ENCODE data around the gene OR2G3.

OR2G3 gene

GRCh38 chr1:247642742-247643141, 37.4 kb downstream of the OR2G3 start:
- no peak for TF ChIP-seq GATA3 (IDR thresholded peaks at IDR 0.05; ENCODE audit: low read depth, low read length)
- TF ChIP-seq GATA2 (IDR thresholded peaks at IDR 0.05; ENCODE audit: low read depth, low read length), result no peak

GRCh38 chr1:247646867-247647266, 41.5 kb downstream of the OR2G3 start:
- TF ChIP-seq GATA2 (IDR thresholded peaks at IDR 0.05; ENCODE audit: low read depth, low read length) (no peak), GATA3 (IDR thresholded peaks at IDR 0.05; ENCODE audit: low read depth, low read length) (no peak)

- TF ChIP-seq GATA2 (IDR thresholded peaks at IDR 0.05; ENCODE audit: low read depth, low read length) (no peak), GATA3 (IDR thresholded peaks at IDR 0.05; ENCODE audit: low read depth, low read length) (no peak)
These were observed 42.5 kb downstream of the OR2G3 start for GRCh38 chr1:247647864-247648263.

- TF ChIP-seq GATA3 (IDR thresholded peaks at IDR 0.05; ENCODE audit: low read depth, low read length) (no peak), GATA2 (IDR thresholded peaks at IDR 0.05; ENCODE audit: low read depth, low read length) (no peak)
These were observed 47.7 kb downstream of the OR2G3 start for GRCh38 chr1:247653040-247653439.

All from SH-SY5Y (cell line).